GM10248 (cell line): Measurements from ENCODE around the gene BEST1.
A peak's percentile ranks its signal among the peaks of the same experiment; 100 is the strongest.
"Not testable (repeated sequence)": the region's sequence is repeated elsewhere in the genome, so short reads cannot be mapped to it uniquely, and the experiment has no call there.

ENCODE experiments used
- CTCF ChIA-PET: fragments of 300-600 bp; sonication (Branson Sonifier 250); formaldehyde crosslinking; extraction: SDS; loops from one replicate; lab custom pipeline; 2021; ENCODE audit warnings: antibody characterized with exemption; lab: Yijun Ruan, JAX
- POLR2A ChIA-PET: fragments of 350-650 bp; sonication (Branson Sonifier 250); formaldehyde crosslinking; extraction: SDS; loops from one replicate; lab custom pipeline; 2020; ENCODE audit warnings: antibody characterized with exemption; lab: Yijun Ruan, JAX
- DNase-seq: peaks from one replicate; pipeline ENCODE4 v3.0.0; 2012; ENCODE audit errors: extremely low spot score
- TF ChIP-seq, protein P1 (sequence below): IDR thresholded peaks from 2 replicates; pipeline ENCODE4 v1.5.1; 2012; ENCODE audit warnings: mild to moderate bottlenecking, low read depth; ENCODE audit errors: extremely low read depth, missing control alignments, control extremely low read depth

The BEST1 gene

DNA sequence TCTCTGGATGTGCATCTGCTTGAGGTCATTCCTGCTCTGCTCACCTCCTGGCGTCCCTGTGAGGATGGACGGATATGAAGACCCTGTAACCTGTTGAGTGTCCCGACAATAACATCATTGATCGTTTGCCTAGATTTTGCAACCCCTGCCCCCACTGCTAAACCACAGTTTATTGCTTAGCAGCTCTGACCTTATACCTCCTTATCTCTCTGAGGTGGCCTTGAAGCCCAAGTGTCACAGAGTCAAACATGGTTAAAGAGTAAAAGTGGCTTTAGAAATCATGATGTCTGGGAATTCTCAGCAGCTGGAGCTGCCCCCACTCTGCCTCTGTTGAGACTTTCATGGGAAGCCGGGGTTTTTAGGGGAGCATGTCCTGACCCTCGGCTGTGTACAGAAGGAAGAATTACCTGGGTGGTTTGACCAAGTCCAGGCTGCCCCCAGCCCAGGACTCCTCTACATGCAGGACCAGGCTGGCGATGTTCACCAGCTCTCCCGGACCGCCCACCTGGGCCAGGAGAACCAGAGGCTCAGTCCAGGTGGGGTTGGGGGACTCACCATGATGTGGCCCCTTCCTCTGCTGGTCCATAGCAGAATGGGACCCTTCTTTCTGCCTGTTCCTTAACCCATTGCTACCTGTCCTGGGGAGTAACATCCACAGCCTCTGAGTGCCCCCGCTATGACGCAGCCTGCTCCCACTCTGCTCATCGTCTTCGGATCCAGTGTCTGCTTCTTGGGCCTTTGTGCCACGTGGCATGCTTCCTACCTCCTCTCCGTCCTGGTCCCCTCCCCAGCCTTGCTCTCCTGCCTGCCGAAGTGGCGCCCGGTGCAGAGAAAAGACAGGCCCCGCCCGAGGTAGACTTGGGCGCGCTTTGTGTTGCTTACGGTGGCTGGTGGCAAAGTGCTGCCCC lies 50.6 kb downstream of the BEST1 start:
- ChIA-PET CTCF (interaction anchor here (1.4 to 1.5 kb wide), 2 partner anchors 18 to 19 kb away, joined by 3 read pairs; no protein-coding TSS in a partner anchor), POLR2A (interaction anchor here (0.9 kb wide), 1 partner anchor 33 kb away, joined by 4 read pairs; no protein-coding TSS in a partner anchor)
- TF ChIP-seq, protein P1, sequence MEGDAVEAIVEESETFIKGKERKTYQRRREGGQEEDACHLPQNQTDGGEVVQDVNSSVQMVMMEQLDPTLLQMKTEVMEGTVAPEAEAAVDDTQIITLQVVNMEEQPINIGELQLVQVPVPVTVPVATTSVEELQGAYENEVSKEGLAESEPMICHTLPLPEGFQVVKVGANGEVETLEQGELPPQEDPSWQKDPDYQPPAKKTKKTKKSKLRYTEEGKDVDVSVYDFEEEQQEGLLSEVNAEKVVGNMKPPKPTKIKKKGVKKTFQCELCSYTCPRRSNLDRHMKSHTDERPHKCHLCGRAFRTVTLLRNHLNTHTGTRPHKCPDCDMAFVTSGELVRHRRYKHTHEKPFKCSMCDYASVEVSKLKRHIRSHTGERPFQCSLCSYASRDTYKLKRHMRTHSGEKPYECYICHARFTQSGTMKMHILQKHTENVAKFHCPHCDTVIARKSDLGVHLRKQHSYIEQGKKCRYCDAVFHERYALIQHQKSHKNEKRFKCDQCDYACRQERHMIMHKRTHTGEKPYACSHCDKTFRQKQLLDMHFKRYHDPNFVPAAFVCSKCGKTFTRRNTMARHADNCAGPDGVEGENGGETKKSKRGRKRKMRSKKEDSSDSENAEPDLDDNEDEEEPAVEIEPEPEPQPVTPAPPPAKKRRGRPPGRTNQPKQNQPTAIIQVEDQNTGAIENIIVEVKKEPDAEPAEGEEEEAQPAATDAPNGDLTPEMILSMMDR = no peak
- DNase-seq = no peak

DNA sequence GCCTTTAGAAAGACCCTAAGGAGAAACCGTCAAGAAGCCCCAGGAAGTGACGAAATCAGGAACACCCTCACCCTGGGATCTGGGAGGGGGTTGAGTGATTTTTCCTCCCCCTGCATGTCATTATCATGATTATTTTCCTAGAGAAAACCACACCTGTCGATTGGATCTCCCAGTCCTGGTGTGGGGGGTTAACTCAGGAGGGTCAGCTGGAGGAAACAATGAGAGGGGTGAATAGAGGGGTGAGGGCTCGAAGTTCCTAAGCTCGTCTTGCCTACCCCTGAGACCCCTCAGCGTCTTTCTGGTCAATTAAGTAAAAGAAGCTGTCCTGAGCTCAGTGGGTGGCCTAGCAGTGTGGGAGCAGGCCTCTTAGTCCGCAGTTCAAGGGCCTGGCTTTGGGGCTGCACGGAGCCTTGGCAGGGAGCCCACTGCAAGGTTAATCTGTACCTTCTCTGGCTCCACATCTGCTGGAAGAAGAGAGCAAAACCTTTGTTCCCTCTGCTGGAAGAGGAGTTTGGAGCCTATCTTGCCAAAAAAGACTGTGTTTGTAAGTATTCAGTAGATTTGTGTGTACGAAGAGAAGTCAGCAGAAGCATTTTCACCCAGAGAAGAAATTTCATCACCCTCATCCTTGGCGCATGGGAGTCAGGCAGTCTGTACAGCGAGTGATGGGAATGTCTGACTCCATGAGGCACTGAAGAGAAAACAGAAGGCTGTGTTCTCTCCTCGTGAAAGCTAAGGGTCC lies 51.5 kb downstream of the BEST1 start:
- POLR2A ChIA-PET = interaction anchor here (0.9 kb wide), 1 partner anchor 34 kb away, joined by 4 read pairs; no protein-coding TSS in a partner anchor
- TF ChIP-seq, protein P1 = no peak
- no peak for DNase-seq
- CTCF ChIA-PET = interaction anchor here (1.4 to 1.5 kb wide), 3 partner anchors 17 to 80 kb away, joined by 3 to 4 read pairs (median 3); no protein-coding TSS in a partner anchor

DNA sequence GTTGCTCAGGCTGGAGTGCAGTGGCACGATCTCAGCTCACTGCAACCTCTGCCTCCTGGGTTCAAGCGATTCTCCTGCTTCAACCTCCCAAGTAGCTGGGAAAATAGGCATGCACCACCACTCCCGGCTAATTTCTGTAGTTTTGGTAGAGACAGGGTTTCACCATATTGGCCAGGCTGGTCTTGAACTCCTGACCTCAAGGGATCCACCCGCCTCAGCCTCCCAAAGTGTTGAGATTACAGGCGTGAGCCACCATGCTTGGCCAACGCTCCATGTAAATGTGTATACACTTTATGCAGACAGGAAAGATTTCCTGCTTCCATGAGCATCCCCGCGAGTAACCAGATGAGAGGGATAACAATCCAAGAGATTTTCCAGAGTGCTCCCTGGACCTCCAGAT lies 52.1 kb downstream of the BEST1 start:
- CTCF ChIA-PET = interaction anchor here (1.4 to 1.5 kb wide), 3 partner anchors 17 to 80 kb away, joined by 3 to 4 read pairs (median 3); no protein-coding TSS in a partner anchor
- DNase-seq, POLR2A ChIA-PET: not testable (repeated sequence)

DNA sequence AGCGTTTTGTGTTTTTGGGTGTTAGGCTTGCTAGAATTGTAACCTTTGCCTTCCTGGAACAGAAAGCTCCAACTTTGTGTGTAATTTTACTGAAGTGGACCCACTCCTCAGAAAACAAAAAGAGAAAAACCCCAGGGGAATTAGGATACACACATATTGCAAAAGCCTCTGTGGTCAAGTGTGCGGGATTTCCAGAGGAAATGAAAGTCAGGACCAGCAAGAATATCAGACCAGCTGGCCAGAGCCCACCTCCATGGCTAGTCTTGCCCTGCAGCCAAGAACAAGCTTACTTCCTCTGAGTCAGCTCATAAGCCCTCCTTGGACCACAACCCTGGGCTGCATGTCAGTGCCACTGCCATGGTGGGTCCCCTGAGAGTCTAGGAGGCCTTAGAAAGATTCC lies 54.3 kb downstream of the BEST1 start:
- TF ChIP-seq, protein P1 = no peak
- ChIA-PET CTCF (interaction anchor here (1.3 to 2.3 kb wide), 4 partner anchors 11 to 106 kb away, joined by 3 to 6 read pairs (median 6); no protein-coding TSS in a partner anchor), POLR2A (no interaction called here)
- peak; percentile 58 for DNase-seq

DNA sequence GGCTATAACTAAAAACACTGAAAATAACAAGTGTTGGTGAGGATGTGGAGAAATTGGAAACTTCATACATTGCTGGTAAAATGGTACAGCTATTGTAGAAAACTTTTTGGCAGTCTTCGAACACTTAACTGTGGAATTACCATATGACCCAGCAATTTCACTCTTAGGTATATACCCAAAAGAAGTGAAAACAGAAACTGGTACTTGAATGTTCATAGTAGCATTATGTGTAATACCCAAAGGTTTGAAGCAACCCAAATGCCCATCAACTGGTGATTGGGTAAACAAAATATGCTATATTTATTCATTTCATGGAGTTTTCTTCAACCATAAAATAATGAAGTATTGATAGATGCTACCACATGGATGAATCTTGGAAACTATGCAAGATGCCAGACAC lies 58.0 kb downstream of the BEST1 start:
- ChIA-PET POLR2A (no interaction called here), CTCF (no interaction called here)
- TF ChIP-seq, protein P1 = no peak
- no peak for DNase-seq

DNA sequence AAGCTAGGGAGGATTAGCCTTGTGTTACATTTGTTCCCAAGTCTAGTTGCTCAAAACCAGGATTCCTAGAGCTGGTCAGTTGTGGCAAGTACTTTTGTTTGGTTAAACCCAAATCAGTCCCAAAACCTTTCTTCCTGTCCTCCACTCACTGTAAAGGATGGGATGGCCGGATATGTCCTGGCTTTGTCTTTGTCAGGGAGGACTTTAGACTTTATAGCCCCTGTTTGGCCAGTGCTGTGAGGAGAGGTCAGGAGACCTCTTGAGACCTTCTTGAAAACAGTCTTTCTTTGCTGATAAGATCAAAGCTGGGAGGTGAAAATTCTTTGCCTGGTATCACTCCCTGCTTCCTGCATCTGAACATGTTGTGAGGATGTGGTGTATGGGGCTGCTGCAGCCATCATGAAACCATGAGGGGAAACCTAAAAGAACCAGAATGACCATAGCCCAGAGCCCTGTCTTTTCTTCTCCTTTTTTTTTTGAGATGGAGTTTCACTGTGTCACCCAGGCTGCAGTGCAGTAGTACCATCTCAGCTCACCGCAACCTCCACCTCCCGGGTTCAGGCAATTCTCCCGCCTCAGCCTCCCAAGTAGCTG lies 60.9 kb downstream of the BEST1 start:
- TF ChIP-seq, protein P1 = no peak
- ChIA-PET CTCF (interaction anchor here (1.1 kb wide), 1 partner anchor 20 kb away, joined by 3 read pairs; no protein-coding TSS in a partner anchor), POLR2A (interaction anchor here (1.1 kb wide), 1 partner anchor 44 kb away, joined by 3 read pairs; the partner anchor contains the start of gene FTH1)
- DNase-seq = no peak
